Measurements from ENCODE around the gene SLC4A8. TPM values are rescaled to one million over a fixed set of nuclear protein-coding genes. Genes with fewer than 3 reads are reported as not detected.

SLC4A8 gene
- total RNA-seq, 1 donor from 2014 or later = 21.2 TPM

DNA sequence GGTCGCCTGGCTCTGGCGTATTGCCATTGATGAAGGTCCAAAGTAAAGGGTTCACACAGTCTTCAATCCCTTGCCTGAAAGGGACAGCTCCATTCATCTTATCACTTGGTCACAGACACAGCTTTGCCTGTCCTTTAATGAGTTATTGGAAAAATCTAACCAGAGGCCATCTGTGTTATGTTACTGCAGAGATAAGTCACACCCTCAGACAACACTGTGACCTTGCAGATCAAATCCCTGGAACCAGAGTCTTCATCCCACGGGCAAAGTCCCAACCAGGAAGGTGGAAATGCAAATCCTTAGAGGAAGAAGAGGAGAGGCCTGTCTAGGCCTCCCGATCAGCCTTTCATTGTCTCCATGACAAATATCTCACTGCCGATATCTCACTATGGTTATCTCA, 98.1 kb downstream of the SLC4A8 start:
- Mint-ChIP-seq H3K4me1 (peaks cover 8% of the 10 kb centered on the region), H3K4me3 (no peak overlapping the region), H3K9me3 (no peaks in the 10 kb centered on the region), H3K36me3 (no peaks in the 10 kb centered on the region), H3K27me3 (ENCODE audit: low read depth) (no peaks in the 10 kb centered on the region), H3K27ac (no peak overlapping the region)
- DNase-seq (ENCODE audit: low spot score in 2 of 2, unreplicated experiment in 2 of 2) = no peak
- TF ChIP-seq CTCF (IDR thresholded peaks at IDR 0.05; ENCODE audit: unreplicated experiment) = no peak

DNA sequence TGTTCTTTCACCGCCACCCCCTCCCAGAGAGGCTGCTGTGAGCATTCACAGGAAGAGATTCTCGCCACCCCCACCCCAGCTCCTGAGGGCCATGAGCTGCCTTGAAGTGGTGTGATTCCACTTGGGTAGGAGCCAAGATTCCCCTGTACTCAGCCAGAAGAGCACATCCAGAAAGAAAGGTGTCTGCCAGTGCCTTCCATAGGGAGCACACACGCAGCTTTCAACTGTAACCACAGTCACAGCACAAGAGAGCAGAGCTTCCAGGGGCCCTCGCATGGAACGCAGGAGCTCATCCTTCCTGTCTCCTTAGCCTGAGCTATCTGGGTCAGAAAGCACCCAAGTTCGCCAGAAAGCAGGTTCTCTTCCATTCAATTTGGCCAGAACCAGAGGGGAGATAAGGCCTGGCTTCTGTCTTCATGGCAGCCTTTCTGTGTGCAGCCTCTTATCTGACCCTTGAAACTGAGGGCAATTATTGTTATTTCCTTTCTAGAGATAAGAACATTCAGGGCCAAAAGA, 99.8 kb downstream of the SLC4A8 start:
- no peak overlapping the region for H3K4me3 Mint-ChIP-seq

DNA sequence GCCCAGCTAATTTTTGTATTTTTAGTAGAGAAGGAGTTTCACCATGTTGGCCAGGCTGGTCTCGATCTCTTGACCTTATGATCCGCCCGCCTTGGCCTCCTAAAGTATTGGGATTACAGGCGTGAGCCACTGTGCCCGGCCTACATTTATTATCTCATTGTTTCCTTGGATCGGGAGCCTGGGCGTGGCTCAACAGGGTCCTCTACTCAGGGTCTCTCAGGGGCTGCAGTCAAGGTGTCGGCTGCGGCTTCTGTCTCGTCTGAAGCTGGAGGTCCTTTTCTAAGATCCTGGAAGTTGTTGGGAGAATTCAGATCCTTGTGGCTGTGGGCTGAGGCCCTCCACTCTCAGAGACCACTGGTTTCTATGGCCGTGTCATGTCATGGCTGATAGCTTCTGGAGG, 100.9 kb downstream of the SLC4A8 start:
- DNase-seq (ENCODE audit: low spot score in 2 of 2, unreplicated experiment in 2 of 2) = no peak
- Mint-ChIP-seq H3K27ac (no peak overlapping the region), H3K9me3 (no peaks in the 10 kb centered on the region), H3K4me1 (peaks cover 8% of the 10 kb centered on the region), H3K36me3 (no peaks in the 10 kb centered on the region), H3K4me3 (no peak overlapping the region), H3K27me3 (ENCODE audit: low read depth) (no peaks in the 10 kb centered on the region)
- TF ChIP-seq CTCF (IDR thresholded peaks at IDR 0.05; ENCODE audit: unreplicated experiment) = no peak

More for the DNA sequence above, 99.8 kb downstream of the SLC4A8 start:
- no peak for TF ChIP-seq CTCF (IDR thresholded peaks at IDR 0.05; ENCODE audit: unreplicated experiment)
- Mint-ChIP-seq H3K27me3 (ENCODE audit: low read depth) (no peaks in the 10 kb centered on the region), H3K4me1 (peaks cover 8% of the 10 kb centered on the region), H3K36me3 (no peaks in the 10 kb centered on the region), H3K27ac (peak overlapping the region; percentile 81), H3K9me3 (no peaks in the 10 kb centered on the region)
- DNase-seq (ENCODE audit: low spot score in 2 of 2, unreplicated experiment in 2 of 2) = no peak

- no peak for TF ChIP-seq CTCF (IDR thresholded peaks at IDR 0.05; ENCODE audit: unreplicated experiment)
- no peaks in the 10 kb centered on the region for H3K36me3 Mint-ChIP-seq
- DNase-seq (ENCODE audit: low spot score in 2 of 2, unreplicated experiment in 2 of 2) = no peak
- H3K27ac Mint-ChIP-seq = no peak overlapping the region
- H3K9me3 Mint-ChIP-seq = no peaks in the 10 kb centered on the region
- H3K4me1 Mint-ChIP-seq = peaks cover 10% of the 10 kb centered on the region
- H3K27me3 Mint-ChIP-seq (ENCODE audit: low read depth) = peaks cover 2% of the 10 kb centered on the region
- no peak overlapping the region for H3K4me3 Mint-ChIP-seq
Measured at GRCh38 chr12:51527966-51528365, 103.3 kb downstream of the SLC4A8 start.

GRCh38 chr12:51528852-51529650, 104.4 kb downstream of the SLC4A8 start:
- no peak for TF ChIP-seq CTCF (IDR thresholded peaks at IDR 0.05; ENCODE audit: unreplicated experiment)
- Mint-ChIP-seq H3K4me3 (no peak overlapping the region), H3K4me1 (peaks cover 10% of the 10 kb centered on the region), H3K27ac (no peak overlapping the region), H3K36me3 (no peaks in the 10 kb centered on the region), H3K9me3 (no peaks in the 10 kb centered on the region), H3K27me3 (ENCODE audit: low read depth) (peaks cover 5% of the 10 kb centered on the region)
- DNase-seq (ENCODE audit: low spot score in 2 of 2, unreplicated experiment in 2 of 2) = no peak
